ENCODE results near the gene ECI1.

- TF ChIP-seq YY1 (IDR thresholded peaks at IDR 0.05; ENCODE audit: extremely low read depth, insufficient replicate concordance, low read depth, low read length) = no peak
- TF ChIP-seq POLR2A (IDR thresholded peaks at IDR 0.05; ENCODE audit: borderline replicate concordance, extremely low read depth, insufficient read depth, insufficient read length) = no peak
- TF ChIP-seq TCF7L2 (IDR thresholded peaks at IDR 0.05; ENCODE audit: borderline replicate concordance, extremely low read depth, insufficient read depth, insufficient read length) = no peak
- TF ChIP-seq ZBTB33 (IDR thresholded peaks at IDR 0.05; ENCODE audit: extremely low read depth, insufficient replicate concordance, low read length) = no peak
- no peak for TF ChIP-seq CTCF (IDR thresholded peaks at IDR 0.05 in 2 of 3, conservative IDR thresholded peaks at IDR 0.05 in 1 of 3; ENCODE audit: borderline replicate concordance in 1 of 3, insufficient read depth in 1 of 3, low read depth in 2 of 3, low read length in 2 of 3)
- no peak for TF ChIP-seq CBX3 (IDR thresholded peaks at IDR 0.05; ENCODE audit: low read depth)
- TF ChIP-seq, protein P1, sequence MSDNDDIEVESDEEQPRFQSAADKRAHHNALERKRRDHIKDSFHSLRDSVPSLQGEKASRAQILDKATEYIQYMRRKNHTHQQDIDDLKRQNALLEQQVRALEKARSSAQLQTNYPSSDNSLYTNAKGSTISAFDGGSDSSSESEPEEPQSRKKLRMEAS (IDR thresholded peaks at IDR 0.05) = no peak
- TF ChIP-seq RAD21 (IDR thresholded peaks at IDR 0.05; ENCODE audit: low read depth) = no peak
- no peak for TF ChIP-seq SIN3A (IDR thresholded peaks at IDR 0.05; ENCODE audit: low read depth)
Measured at GRCh38 chr16:2194166-2194834, 57.1 kb downstream of the ECI1 start.

All from HCT116 (cell line).